ENCODE results near the gene TAL1.
A peak's percentile ranks its signal among the peaks of the same experiment; 100 is the strongest.
"Not testable (repeated sequence)": the region's sequence is repeated elsewhere in the genome, so short reads cannot be mapped to it uniquely, and the experiment has no call there.

Gene TAL1

GRCh38 chr1:47232187-47232874, at the start of gene TAL1:
Gene TAL1 (minus strand): TSS chr1:47232225. CDS start chr1:47225888, 6,337 bp downstream.
- DNase-seq: no peak

DNA sequence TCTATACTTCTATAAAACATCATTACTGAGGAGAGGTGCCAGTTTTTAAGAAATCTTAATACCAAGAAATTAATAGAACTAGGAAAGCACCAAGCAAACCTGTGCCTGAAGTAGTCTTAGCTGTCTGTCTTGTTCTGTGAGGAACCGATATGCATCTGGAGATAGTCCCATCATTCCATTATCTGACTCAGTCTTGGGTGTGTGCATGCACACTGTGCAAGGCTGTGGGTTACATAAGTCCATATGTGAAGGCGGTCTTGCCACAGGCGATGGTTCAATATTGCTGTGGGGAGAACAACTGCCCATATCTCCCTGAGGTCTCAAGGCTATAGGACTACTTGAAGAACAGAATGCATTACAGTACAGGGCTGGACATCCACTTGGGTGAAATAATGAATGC, 48.1 kb upstream of the TAL1 start:
- DNase-seq: no peak

- no peak for DNase-seq
Measured at GRCh38 chr1:47276850-47277249, 44.8 kb upstream of the TAL1 start.

- not testable (repeated sequence) for DNase-seq
Measured at GRCh38 chr1:47275811-47276210, 43.8 kb upstream of the TAL1 start.

- DNase-seq: not testable (repeated sequence)
Measured at GRCh38 chr1:47265529-47265928, 33.5 kb upstream of the TAL1 start.

- peak; percentile 52 for DNase-seq
Measured at GRCh38 chr1:47262787-47263413, 30.9 kb upstream of the TAL1 start.

DNA sequence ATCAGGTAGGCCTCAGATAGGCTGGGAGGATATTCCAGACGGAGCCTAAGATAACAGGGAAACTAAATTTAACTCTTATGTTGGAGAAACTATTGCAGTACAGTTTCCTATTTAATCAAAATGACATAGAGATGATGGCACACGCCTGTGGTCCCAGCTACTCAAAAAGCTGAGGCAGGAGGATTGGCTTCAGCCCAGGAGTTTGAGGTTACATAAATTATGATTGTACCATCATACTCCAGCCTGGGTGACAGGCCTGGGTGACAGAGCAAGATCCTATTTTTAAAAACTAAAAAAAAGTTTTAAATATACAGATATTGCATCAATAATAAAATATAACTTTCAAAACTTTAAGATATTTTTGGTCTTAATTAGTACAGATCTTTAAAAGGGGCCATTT, 25.2 kb upstream of the TAL1 start:
- no peak for DNase-seq

GRCh38 chr1:47252795-47253194, 20.8 kb upstream of the TAL1 start:
- no peak for DNase-seq

DNA sequence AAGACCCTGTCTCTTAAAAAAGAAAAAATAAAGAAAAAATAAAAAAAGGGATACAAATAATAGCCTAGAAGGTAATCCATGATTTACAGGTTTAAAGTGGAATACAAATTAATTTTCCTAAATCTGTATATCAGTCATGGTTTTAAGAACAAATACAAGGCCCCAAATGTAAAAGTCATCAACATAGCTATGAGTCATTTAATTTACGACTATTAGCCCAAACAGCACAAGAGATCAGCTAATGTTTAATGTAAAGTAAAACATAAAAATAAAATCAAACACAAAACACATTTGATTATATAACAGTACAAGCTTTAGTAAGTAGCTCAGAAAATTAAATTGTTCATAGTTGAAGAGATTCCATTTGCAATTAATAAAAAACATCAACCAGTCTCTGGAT, 20.3 kb upstream of the TAL1 start:
- no peak for DNase-seq

- no peak for DNase-seq
Measured at GRCh38 chr1:47249755-47250154, 17.7 kb upstream of the TAL1 start.

DNA sequence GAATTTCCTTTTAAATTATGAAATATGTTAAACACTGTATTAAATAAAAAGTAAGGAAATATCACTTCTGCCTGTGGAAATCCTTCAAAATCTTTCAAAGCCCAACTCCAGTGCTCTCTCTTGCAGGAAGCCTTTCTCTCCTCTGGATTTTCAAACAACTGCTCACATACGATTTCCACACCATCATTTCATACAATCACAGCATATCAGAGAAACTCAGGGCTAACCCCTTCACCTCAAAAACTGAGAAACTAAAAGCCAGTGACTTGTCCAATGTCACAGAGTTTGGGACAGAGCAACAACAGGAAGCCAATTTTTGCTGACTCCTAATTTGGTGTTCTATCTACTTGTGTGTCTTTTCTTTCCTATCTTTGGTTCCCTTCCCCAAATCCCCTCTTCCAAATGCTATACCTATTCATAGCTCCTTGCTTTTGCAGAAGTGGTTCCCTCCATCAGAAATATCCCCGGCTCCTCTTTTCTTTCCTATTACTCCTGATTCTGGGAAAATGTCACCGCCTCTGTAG, 12.4 kb upstream of the TAL1 start:
- DNase-seq: no peak

GRCh38 chr1:47243910-47244309, 11.9 kb upstream of the TAL1 start:
- no peak for DNase-seq

DNA sequence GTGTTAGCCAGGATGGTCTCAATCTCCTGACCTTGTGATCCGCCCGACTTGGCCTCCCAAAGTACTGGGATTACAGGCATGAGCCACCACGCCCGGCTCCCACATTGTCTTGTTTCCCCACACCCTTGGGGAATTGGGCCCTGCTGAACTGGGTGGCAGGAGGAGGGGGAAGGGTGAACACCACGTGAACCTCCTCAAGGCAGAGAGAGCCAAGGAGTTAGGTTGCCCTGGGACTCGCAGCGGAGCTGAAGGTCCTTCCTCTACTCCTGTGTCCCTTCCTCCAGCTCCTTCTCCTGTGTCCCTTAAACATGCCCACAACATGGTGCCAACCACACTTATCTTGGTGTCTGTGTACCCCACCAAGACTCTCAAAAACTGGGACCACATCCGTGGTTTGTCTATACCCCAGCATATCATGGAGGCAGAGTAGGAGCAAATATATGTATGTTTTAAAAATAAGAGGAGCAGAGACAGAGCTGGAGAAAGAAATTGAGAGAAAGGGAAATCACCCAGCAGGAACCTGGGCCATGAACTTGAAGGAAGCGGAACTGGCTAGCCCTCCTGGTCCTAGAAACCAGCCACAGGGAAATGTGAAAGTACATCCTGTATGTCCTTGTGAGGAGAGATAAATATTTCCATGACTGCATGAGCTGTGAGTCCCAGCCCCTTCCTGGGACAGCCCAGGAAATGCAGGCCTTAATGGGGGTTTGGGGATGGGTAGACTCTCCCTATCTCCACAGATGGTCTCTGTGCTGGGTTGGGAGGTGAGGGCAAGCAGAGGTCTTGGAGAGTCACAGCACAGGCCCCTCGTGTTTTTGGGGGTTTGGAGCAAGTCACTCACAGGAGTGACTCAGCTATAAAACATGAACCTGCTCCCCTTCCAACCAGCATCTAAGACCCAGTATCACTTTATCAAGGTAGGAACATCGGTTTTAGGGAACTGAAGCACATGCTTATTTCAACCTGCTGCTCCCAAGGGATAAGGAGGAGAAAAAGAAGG, 9.4 kb upstream of the TAL1 start:
- no peak for DNase-seq

DNA sequence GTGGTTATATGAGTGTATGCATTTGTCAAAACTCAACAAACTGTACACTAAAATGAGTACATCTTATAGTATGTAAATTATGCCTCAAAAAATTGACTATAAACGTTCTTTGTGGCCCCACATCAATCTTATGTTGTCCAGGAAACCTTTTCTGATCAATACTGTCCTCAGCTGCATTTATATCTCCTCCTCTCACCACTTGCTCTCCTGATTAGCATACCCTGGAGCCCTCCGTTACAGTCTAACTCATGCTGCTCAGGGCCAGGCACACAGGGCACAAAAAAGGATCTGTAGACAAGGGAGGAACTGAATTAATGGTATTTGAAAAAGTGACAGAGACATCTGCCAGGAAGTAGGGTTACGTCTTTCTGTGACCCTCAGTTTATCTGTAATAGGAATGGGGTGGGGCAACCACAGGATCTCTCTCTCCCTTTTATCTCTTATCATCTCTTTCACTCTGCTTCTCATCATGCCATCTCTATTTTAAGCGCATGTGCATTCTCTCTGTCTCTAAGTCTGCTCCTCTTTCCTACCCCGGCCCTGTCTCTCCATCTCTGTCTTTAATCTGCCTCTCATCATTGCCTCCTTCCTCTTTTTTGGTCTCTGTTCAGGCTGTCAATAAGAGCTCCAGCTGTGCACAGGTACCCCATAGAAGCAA, 7.0 kb upstream of the TAL1 start:
- peak; percentile 6 for DNase-seq

DNA sequence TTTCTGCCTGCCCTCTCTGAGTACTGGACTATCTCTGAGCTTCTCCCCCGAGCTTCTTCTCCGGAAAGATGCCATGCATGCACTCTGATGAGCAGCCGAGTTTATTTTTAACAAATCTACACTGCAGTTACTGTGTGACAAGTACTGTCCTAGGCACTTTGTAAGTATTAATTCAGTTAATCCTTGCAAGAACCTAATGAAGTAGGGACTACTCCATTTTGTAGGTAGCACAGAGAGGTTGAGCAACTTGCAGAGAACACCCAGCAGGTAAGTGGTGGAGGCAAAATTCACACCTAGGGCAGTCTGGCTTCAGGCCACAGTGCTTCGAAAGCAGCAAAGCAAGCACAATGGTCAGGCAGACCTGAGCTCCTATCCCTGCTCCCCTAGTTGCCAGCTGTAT, 3.8 kb upstream of the TAL1 start:
- no peak for DNase-seq

DNA sequence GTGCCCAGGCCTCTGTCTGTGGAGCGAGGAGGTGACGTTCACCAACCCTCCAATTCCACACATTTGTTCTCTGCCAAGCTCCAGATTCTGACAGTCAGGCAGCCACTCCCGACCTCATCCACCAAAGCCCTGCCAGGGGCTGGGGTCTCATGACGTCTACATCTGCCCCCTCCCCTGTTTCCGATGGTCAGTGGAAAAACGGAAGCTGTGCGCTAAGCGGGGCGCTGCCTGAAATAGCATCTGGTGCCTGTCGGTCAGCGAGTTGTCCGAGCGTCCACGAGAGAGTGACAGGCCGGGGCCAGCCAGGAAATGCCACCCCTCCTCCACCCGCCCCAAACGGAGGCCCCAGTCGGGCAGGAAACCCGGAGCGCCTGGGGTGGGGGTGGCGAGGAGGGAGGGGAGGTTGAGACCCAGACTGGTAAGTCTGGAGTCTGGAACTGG, 3.2 kb upstream of the TAL1 start:
- DNase-seq: no peak

GRCh38 chr1:47233186-47233585, 1.2 kb upstream of the TAL1 start:
- DNase-seq: no peak

DNA sequence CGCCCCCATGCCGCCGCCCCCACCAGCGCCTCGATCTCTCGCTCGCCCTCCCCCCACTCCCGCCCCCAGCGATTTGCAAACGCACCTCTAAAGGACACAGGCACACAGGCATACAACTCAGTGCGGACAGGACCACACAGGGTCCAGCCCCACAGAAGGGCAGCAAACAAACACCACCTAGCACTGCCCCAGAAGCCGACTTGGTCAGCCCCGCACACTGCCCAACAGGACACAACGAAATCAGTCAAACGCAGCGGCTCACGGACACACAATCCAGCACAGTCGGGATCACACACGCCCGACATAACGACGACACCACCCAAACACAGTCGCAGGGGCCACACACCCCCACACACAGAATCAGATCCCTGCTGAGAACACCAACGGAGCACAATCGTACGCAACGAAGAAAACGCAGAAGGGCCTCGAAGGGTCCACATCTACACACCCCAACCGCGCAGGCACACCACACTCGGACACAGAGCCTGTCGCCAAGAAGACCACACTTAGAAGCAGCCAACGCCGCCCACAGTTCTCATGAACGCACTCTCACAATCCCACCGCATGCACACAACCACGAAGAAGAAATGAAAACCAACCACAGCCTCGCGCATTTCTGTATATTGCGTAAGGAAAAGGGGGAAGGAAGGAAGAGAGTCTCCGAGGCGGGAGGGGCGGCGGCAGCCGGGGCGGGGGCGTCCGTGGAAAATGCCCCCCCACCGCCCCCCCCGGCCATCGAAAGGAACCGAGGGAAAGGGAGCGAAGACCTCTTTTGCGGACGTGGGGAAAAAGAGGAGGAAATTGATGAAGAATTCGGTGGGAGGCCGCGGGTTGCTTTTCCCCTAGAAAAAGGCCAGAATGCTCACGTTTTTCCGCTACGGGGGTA, 481 bp downstream of the TAL1 start:
- peak; percentile 8 for DNase-seq

DNA sequence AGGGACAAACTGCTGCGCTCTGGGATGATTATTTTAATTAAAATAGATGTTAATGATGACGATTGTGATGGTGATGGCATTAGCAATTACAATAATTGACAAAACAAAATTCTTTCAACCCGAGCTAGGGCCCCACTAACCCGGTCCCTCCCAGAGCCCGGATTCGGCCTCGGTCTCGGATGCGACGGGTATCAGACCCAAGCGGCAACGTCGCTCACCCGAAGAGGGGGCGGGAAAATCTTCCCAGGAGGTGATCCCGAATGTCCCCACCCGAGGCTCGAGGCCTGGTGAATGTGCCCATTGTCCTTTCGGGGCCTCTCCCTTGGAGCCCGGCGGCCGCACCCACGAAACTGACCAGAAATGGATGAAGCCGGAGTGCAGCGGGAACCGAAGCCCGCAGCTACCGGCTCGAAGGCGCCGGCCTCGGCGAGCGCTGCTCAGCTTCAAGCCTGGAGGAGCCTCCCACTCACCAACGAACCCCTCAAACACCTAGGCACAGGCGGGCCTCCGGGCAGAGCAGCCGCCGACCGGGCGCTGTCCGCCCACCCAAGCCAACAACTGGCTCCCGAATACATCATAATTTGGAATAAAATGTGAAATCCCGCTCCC, 1.2 kb downstream of the TAL1 start:
- DNase-seq: no peak

DNA sequence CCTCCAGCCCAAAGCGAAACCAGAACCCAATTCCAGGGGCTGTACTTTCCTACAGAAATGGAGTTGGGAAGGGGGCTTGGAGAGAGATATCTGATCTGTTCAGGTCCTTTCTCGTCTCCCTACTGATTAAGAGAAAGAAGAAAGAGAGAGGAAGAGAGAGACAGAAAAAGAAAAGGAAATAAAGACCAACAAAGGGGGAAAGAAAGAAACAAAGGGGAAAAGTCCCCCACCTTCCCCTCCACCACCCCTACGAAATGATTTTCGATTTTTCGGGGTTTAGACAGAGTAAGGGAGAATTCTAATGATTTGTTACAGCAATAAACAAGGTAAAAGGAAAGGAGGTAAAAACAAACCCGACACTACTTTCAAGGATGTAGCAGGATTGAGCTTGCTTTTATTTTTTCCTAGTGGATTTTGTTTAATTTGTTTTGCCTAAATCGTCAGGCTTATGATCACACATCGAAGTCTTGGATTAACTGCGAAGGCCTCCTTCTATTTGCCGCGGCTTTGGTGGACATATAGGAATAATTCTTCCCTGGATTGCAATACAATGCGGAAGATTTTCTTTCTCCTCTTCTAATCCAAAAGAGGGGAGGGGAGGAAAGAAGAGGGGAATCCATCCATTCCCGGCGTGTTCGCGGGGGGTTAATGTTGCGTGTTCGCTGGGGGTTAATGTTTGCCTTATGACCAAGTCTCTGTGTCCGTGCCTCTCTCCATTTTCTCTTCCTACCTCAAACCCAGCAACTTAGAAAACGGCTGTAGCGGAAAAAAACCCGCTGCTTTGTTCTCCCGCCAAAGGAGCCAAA, 1.9 kb downstream of the TAL1 start:
- DNase-seq: no peak
